NCI-H2171 (cell line): ENCODE data around the gene GRIN2A.
"Not testable (repeated sequence)": the region's sequence is repeated elsewhere in the genome, so short reads cannot be mapped to it uniquely, and the experiment has no call there.

Experiments used
- DNase-seq: peaks from one replicate; lab custom pipeline; 2025; lab: John Stamatoyannopoulos, UW

Gene GRIN2A

DNA sequence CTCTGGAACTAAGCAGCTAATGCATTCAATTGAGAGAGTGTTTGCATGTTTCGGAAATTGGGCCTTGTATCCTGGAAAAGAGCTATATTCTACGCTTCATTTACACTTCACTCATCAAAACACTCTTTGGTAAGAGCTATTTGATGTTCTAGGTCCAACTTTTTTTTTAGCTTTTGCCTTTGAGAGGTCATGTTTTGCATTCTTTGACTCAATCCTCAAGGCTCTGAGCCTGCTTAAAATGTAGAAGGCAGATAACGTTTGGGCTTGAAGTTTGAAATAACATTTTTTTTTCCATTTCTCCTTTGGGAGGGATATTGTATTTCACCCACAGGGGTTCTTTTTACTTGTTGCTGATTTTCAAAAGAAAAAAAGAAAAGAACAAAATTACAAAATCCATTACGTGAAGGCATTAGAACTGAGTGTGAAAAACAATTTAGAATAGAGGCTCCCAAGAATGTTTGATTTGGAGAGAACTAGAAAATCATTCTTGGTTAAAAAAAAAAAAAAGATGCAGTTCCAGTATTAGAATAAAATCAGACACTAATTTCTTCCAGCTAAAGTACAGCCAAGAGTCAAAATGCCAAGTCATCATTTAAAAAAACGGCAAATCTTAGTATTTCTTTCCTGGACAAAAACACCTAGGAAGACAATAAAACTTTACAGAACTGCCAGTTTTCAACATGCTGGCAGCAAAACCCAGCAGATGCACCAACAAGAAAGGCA, 268.5 kb downstream of the GRIN2A start:
- DNase-seq = no peak

DNA sequence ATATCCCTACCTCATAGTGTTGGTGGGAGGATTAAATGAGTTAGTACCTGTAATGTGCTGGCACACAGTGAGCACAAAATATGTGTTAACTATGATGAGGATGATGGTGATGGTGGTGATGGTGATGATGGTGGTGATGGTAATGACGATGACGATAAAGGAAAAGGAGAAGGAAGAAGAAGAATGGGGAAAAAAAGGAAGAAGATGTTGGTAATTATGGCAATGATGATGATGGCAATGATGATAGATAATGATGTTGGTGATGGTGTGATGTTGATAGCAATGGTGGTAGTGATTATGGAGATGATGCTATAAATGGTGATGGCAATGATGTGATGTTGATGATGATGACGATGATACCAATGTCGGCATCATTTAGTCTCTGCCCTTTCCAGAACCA, 270.2 kb downstream of the GRIN2A start:
- no peak for DNase-seq

DNA sequence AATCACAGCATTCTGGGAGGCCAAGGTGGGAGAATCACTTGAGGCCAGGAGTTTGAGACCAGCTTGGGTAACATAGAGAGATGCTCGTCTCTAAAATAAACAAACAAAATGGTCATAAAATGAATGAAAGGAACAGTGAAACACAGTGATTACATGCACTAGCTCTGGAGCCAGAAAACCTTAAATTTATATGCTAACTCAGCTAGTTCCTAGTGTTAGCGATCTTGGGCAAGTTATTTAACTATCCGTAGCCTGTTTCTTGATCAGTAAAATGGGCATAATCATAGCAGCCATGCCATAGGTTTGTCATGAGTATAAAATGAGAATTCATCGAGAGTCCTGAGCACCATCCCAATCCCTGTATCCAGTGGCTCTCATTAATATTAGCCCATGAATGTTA, 271.0 kb downstream of the GRIN2A start:
- no peak for DNase-seq

DNA sequence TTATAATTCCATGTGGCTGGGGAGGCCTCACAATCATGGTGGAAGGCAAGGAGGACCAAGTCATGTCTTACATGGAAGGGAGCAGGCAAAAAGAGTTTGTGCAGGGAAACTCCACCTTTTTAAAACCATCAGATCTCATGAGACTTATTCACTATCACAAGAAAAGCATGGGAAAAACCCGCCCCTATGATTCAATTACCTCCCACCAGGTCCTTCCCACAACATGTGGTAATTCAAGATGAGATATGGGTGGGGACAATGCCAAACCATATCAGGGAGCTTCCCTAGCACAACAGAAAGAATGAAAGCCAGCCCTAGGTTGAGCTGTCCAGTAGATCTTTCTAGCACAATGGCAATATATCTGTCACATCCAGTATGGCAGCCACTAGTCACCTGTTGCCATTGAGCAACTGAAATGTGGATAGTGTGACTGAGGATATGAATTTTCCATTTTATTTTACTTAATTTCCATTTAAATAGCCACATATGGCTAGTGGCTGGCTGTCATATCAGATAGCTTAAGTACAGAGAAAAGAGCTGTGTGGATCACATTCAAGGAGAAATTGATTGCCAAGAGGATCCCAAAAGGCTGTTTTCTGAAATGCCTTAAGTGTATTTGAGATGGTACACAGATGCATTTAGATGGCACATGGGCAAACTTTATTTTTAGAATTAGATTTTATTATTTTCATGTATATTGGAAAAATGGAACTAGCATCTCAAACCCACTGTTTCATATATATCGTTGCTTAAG, 273.0 kb downstream of the GRIN2A start:
- no peak for DNase-seq

DNA sequence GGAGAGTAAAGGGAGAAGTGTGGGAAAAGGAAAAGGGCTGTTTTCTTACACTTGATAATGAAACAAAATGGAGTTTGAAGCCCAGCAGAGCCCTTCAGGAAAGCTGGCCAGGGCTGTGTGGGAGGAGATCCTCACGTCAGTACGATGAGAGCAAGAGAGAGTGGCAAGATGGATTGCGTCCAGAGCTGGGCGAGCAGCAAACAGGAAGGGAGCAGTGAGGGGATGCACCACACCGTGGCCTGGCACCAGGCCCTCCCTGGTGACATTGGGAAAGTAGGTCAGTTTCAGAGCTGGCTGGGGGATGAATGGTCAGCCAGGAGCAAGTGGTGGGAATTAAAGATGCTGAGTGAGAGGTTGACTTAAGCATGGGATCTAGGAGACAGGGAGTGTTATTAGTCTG, 273.6 kb downstream of the GRIN2A start:
- DNase-seq = no peak

- DNase-seq = no peak
Observed at GRCh38 chr16:9907752-9908151, 274.5 kb downstream of the GRIN2A start.

DNA sequence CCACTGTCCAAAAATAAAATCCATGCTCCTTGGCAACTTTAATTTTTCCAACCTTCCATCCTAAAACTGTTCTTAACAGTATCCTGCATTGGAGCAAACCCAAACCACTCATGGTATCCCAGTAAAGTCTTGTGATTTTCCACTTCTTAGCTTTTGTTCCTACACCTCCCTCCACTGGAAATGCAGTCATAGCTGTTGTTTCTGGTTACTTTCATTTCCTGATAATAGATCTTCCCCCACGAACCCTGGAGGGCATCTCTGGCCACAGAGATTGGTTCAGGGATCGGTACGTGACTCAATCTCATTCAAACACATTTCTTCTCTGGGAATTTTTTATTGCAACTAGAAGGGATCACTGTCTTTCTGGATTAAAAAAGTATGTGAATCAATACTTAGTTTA, 276.0 kb downstream of the GRIN2A start:
- DNase-seq = no peak

GRCh38 chr16:9904526-9904925, 277.7 kb downstream of the GRIN2A start:
- no peak for DNase-seq

GRCh38 chr16:9900576-9900975, 281.7 kb downstream of the GRIN2A start:
- DNase-seq = no peak

GRCh38 chr16:9898555-9898954, 283.7 kb downstream of the GRIN2A start:
- DNase-seq = no peak

DNA sequence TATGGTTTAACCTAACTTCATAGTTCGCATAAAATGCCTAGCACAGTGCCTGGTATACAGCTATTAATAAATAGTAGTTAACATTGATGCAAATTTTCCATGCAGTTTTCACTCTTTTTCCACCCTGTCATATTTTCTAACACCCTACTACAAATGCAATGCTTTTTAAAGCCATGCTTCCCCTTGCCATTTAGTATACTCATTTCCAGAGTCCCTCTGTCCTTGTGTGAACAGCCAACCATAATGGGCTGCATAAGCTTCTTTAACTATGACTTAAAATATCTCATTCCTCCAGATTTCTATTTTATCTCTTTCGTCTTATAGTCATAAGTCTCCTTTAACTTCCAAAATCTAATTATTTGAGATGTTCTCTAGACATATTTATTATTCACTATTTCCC, 284.1 kb downstream of the GRIN2A start:
- DNase-seq = no peak

GRCh38 chr16:9895817-9896216, 286.4 kb downstream of the GRIN2A start:
- no peak for DNase-seq

DNA sequence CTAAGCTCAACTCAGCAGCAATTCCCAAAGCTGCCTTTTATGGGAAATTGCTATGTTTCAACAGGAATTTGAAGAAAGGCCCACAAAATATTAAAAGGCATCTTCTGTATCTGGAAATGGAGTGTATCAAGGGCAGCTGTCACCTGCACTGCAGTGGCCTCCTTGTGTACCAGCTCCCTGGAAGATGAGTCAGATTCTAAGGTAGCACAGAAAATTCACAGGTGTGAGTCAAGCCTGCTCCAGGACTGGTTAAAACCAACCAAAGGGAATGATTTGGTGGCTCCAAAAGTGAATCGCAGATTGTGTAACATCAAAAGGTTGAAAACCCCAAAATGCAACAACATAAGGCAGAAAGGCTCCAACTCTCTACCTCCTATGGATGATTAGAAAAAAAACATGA, 296.4 kb downstream of the GRIN2A start:
- no peak for DNase-seq

GRCh38 chr16:9885467-9885866, 296.8 kb downstream of the GRIN2A start:
- DNase-seq = no peak

- DNase-seq = not testable (repeated sequence)
Observed at GRCh38 chr16:9875981-9876380, 306.2 kb downstream of the GRIN2A start.

DNA sequence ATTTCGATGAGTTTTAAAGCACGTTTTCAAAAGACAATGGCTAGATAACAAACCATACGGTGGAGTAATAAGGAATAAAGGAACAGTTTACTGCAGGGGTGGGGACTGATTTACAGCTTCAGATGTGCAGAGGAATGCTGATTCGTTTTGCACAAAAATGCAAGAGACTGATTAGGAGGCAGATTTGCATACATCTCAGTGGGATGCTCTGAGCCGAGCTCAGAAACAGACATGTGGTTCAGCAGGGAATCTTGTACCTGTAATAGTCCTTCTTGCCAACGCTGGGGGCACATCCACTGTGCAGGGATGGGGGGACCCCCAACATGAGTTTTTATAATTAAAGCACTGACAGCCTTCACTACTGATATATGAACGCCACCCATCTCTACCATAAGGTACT, 308.0 kb downstream of the GRIN2A start:
- no peak for DNase-seq

- no peak for DNase-seq
Observed at GRCh38 chr16:9870962-9871361, 311.3 kb downstream of the GRIN2A start.

GRCh38 chr16:9869776-9870175, 312.5 kb downstream of the GRIN2A start:
- DNase-seq = no peak

- no peak for DNase-seq
Observed at GRCh38 chr16:9868606-9869149, 313.6 kb downstream of the GRIN2A start.

DNA sequence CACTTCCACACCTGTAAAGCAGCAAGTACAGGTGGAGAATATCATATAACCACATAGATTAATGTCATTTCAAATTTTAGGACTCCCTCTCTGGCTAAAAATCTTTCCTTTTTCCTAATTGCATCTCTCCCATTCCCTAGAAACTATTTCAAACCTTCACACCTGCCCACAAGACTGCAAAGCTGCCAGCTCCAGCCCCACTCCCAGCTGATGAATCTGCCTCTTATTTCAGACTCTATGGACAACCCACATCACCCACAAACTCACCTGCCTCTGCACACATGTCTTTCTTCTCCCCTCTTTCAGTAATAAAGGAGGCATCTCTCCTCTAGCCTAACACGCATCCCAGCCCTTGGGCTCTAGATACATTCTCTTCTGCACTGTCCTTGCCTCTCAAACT, 315.1 kb downstream of the GRIN2A start:
- no peak for DNase-seq

- DNase-seq = no peak
Observed at GRCh38 chr16:9864461-9864860, 317.8 kb downstream of the GRIN2A start.

- DNase-seq = no peak
Observed at GRCh38 chr16:9862327-9862726, 319.9 kb downstream of the GRIN2A start.

GRCh38 chr16:9860876-9861275, 321.4 kb downstream of the GRIN2A start:
- no peak for DNase-seq
